ENCODE data around the gene ANKLE2.

GRCh38 chr12:132735496-132735895 lies 26.1 kb downstream of the ANKLE2 start:
- TF ChIP-seq TFE3 (CRISPR knock-in tag; IDR thresholded peaks at IDR 0.05) = no peak
- TF ChIP-seq TOPORS (CRISPR knock-in tag; IDR thresholded peaks at IDR 0.05) = no peak
- TF ChIP-seq CTCF (CRISPR knock-in tag; IDR thresholded peaks at IDR 0.05) = no peak
- TF ChIP-seq NFYB (CRISPR knock-in tag; IDR thresholded peaks at IDR 0.05) = no peak
- no peak for TF ChIP-seq POLR2A (IDR thresholded peaks at IDR 0.05; ENCODE audit: insufficient read depth in 1 of 2, low read depth in 2 of 2, low read length in 2 of 2)
- TF ChIP-seq ZNF720 (CRISPR knock-in tag; IDR thresholded peaks at IDR 0.05) = no peak
